ENCODE measurements around the gene NACC2.

The NACC2 gene

DNA sequence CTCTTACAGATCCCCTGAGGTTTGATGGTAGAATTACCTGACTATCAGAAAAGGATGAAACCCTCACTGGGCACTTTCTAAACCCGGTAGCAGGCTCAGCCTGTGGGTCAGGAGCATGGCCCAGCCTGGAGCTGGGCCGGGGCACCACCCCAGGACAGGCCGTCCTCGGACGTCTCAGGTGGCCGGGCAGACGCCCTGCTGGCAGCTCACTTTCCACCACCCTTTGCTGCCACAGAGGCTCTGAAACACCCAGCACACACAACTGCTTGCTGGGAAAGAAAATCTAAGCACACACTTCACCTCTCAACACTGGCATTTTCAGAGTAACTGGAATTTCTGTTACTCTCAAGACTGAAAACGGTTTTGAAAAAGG lies 138.3 kb downstream of the NACC2 start:
- no peak for DNase-seq (ENCODE audit: low spot score)

Measured in RKO (cell line).